CD4-positive, alpha-beta memory T cell (primary cell): ENCODE measurements around the gene PLD1. TPM values are rescaled to one million over a fixed set of nuclear protein-coding genes. Genes with fewer than 3 reads are reported as not detected.

ENCODE experiments used
- CTCF ChIA-PET: fragments of 350-600 bp; sonication (Branson Sonifier 250); formaldehyde crosslinking; loops from one replicate; lab custom pipeline; 2021; ENCODE audit warnings: inconsistent platforms; ENCODE audit not compliant: partially characterized antibody; lab: Charles Lee
- POLR2A ChIA-PET: fragments of 350-600 bp; sonication (Branson Sonifier 250); formaldehyde crosslinking; loops from one replicate; lab custom pipeline; 2021; ENCODE audit not compliant: partially characterized antibody; lab: Charles Lee
- DNase-seq, 5 donors: peaks; one replicate each; pipeline versions ENCODE4 v3.0.0 to v3.0.0-alpha.2; 2020 to 2022; ENCODE audit warnings: mixed read lengths in 1 of 5
- H3K27ac ChIP-seq: one replicate; pipeline ENCODE4 v1.7.0; 2013; ENCODE audit warnings: low read depth, low read length
- H3K27me3 ChIP-seq: 2 replicates; pipeline ENCODE4 v1.7.0; 2013; ENCODE audit warnings: mild to moderate bottlenecking, low read length, moderate library complexity; ENCODE audit not compliant: insufficient read depth
- H3K36me3 ChIP-seq: 2 replicates; pipeline ENCODE4 v1.7.0; 2013; ENCODE audit warnings: mild to moderate bottlenecking, low read length, moderate library complexity; ENCODE audit not compliant: insufficient read depth
- H3K4me1 ChIP-seq: 2 replicates; pipeline ENCODE4 v1.7.0; 2013; ENCODE audit warnings: mild to moderate bottlenecking, low read length, moderate library complexity; ENCODE audit not compliant: insufficient read depth
- H3K4me3 ChIP-seq, 2 donors: one replicate each; pipeline ENCODE4 v1.7.0; 2013; ENCODE audit warnings: low read length in 2 of 2, mild to moderate bottlenecking in 1 of 2
- H3K9me3 ChIP-seq, 2 donors: one replicate each; pipeline ENCODE4 v1.7.0; 2013; ENCODE audit warnings: low read length in 2 of 2, control low read depth in 1 of 2; ENCODE audit not compliant: control insufficient read depth in 1 of 2
- H3K27ac Mint-ChIP-seq, 7 donors: one replicate each; pipeline ENCODE4 v1.8.0; 2020 to 2021; ENCODE audit warnings: mixed read lengths in 7 of 7, mild to moderate bottlenecking in 6 of 7, inconsistent platforms in 3 of 7, moderate library complexity in 3 of 7
- H3K27me3 Mint-ChIP-seq, 2 donors: one replicate each; pipeline ENCODE4 v1.8.0; 2020 to 2021; ENCODE audit warnings: mixed read lengths in 2 of 2
- H3K36me3 Mint-ChIP-seq, 2 donors: one replicate each; pipeline ENCODE4 v1.8.0; 2020 to 2021; ENCODE audit warnings: mixed read lengths in 2 of 2, inconsistent platforms in 1 of 2, mild to moderate bottlenecking in 1 of 2
- H3K4me1 Mint-ChIP-seq, 4 donors: one replicate each; pipeline ENCODE4 v1.8.0; 2020 to 2021; ENCODE audit warnings: mixed read lengths in 4 of 4, mild to moderate bottlenecking in 1 of 4
- H3K4me3 Mint-ChIP-seq, 8 donors: one replicate each; pipeline ENCODE4 v1.8.0; 2020 to 2021; ENCODE audit warnings: mixed read lengths in 8 of 8, mild to moderate bottlenecking in 7 of 8, moderate library complexity in 6 of 8, inconsistent platforms in 3 of 8
- H3K9me3 Mint-ChIP-seq, 8 donors: one replicate each; pipeline ENCODE4 v1.8.0; 2020 to 2021; ENCODE audit warnings: mixed read lengths in 8 of 8, mild to moderate bottlenecking in 5 of 8, inconsistent platforms in 3 of 8, moderate library complexity in 1 of 8
- intact Hi-C: fragments of 100-400 bp; cut with micrococcal nuclease; formaldehyde crosslinking; loops from one replicate; pipeline ENCODE4 v1.15.1; 2023
- polyA plus RNA-seq, 2 donors: library from polyadenylated mRNA; unstranded; fragments of 300-500 nt; fragmentation: Illumina TruSeq; gene quantifications; one replicate each; pipeline ENCODE4 v1.2.3, GENCODE V29; 2021
- total RNA-seq, 2 experiments: library from RNA; stranded (reverse); gene quantifications; one replicate each; pipeline ENCODE4 v1.2.3, GENCODE V29; 2021

The PLD1 gene
- total and polyA plus RNA-seq, 4 experiments from 2014 or later, result 1.2 to 2.0 (median 1.3) TPM; not detected in 1

DNA sequence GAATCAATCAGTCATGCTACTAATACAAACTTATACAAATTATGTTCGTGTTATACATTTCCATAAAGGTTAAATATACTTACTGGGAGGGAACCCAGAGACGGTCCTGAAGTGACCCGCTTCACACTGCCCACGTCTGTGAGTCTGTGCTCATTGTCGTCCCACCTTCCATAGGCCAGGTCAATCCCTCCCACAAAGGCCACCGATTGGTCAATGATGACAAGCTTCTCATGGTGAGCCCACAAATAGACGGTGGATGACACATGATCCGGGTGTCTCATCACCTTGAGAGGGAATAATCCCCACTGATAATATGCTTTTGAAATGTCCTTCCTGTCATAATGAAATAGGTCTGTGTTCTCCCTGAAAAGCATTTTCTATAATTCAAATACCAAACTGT, 121.7 kb downstream of the PLD1 start:
- POLR2A ChIA-PET, result no interaction called here
- Mint-ChIP-seq H3K27me3 (peaks cover 5 to 11% of the 10 kb centered on the region in 2 donors), H3K36me3 (no peaks in the 10 kb centered on the region), H3K27ac (no peak overlapping the region), H3K4me1 (peaks cover 0 to 7% (median 4%) of the 10 kb centered on the region in 4 donors), H3K4me3 (no peak overlapping the region), H3K9me3 (peaks cover 0 to 2% (median 0%) of the 10 kb centered on the region in 8 donors)
- Histone ChIP-seq H3K4me1 (no peaks in the 10 kb centered on the region), H3K4me3 (no peak overlapping the region), H3K27me3 (no peaks in the 10 kb centered on the region), H3K9me3 (no peaks in the 10 kb centered on the region), H3K27ac (no peak overlapping the region), H3K36me3 (no peaks in the 10 kb centered on the region)
- intact Hi-C loops, result no loop called here
- CTCF ChIA-PET, result interaction anchor here (1.2 kb wide), 1 partner anchor 16 kb away, joined by 4 read pairs; no protein-coding TSS in a partner anchor
- DNase-seq, result no peak

DNA sequence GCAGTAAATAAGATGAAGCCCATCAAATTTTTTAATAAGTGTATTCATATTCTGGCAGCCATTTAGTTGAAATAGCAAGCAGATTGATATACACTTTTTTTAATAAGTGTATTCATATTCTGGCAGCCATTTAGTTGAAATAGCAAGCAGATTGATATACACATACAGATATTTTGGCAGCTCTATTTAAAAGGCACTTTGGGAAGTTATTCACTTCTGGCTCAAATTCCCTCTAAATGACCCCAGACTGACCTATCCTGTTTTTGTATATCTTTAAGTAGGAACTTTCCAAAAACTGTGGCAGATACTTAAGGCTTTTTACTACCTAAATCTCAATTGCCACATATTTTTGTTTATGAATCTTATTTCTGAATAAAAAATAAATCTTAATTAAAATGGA, 122.3 kb downstream of the PLD1 start:
- Histone ChIP-seq H3K9me3 (no peaks in the 10 kb centered on the region), H3K36me3 (no peaks in the 10 kb centered on the region), H3K27ac (no peak overlapping the region), H3K27me3 (no peaks in the 10 kb centered on the region), H3K4me3 (no peak overlapping the region), H3K4me1 (no peaks in the 10 kb centered on the region)
- intact Hi-C loops, result no loop called here
- no peak for DNase-seq
- H3K27ac Mint-ChIP-seq, result no peak overlapping the region
- peaks cover 5 to 13% of the 10 kb centered on the region in 2 donors for H3K27me3 Mint-ChIP-seq
- H3K4me3 Mint-ChIP-seq, result no peak overlapping the region
- CTCF ChIA-PET, result interaction anchor here (1.2 kb wide), 1 partner anchor 10 kb away, joined by 3 read pairs; no protein-coding TSS in a partner anchor
- H3K9me3 Mint-ChIP-seq, result peaks cover 0 to 2% (median 0%) of the 10 kb centered on the region in 8 donors
- POLR2A ChIA-PET, result no interaction called here
- H3K4me1 Mint-ChIP-seq, result peaks cover 0 to 7% (median 4%) of the 10 kb centered on the region in 4 donors
- no peaks in the 10 kb centered on the region for H3K36me3 Mint-ChIP-seq

DNA sequence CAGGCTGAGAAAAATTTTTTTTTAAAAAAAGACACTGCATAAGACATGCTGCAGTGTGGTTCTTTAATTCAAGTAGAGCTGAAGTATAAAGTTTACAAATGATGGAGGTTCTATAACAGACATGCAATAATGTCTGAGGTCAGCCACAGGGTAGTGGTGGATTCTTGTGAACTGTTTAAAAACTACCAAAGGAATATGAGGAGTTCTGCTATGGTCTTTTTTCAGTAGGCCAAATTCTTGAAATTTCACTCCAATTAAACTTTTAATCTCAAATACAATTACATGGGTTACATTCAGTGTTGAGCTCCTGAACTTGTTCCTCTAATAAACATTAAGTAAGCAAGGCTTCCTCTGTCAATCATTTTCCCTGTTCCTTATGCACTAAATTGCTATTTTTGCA, 122.7 kb downstream of the PLD1 start:
- no peaks in the 10 kb centered on the region for H3K36me3 ChIP-seq
- H3K27ac Mint-ChIP-seq, result no peak overlapping the region
- intact Hi-C loops, result no loop called here

DNA sequence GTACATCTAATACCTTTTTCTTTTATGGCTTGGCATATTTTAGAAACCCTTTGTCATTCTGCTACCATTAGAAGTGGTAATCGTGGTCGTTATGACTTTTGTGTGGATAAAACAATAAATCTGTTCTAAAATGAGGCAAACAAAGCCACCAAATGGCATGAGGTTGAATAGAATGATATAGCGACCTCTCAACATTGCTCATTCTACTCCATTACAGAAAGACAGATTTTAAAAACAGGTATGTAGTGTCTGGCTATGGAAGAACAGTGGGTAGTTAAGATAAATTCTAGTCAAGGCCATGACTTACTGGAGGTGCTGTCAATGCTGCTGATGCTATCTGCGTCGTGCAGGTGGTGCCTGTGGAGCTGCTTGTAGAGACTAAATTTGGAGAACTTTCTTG, 123.2 kb downstream of the PLD1 start:
- Mint-ChIP-seq H3K27me3 (peaks cover 5 to 14% of the 10 kb centered on the region in 2 donors), H3K9me3 (peaks cover 0 to 2% (median 0%) of the 10 kb centered on the region in 8 donors), H3K4me3 (no peak overlapping the region), H3K4me1 (peaks cover 0 to 7% (median 4%) of the 10 kb centered on the region in 4 donors), H3K36me3 (no peaks in the 10 kb centered on the region), H3K27ac (no peak overlapping the region)
- ChIA-PET CTCF (interaction anchor here (1.2 kb wide), 1 partner anchor 9 kb away, joined by 3 read pairs; no protein-coding TSS in a partner anchor), POLR2A (no interaction called here)
- intact Hi-C loops, result no loop called here
- Histone ChIP-seq H3K4me1 (no peaks in the 10 kb centered on the region), H3K4me3 (no peak overlapping the region), H3K27ac (no peak overlapping the region), H3K9me3 (no peaks in the 10 kb centered on the region), H3K27me3 (no peaks in the 10 kb centered on the region), H3K36me3 (no peaks in the 10 kb centered on the region)
- no peak for DNase-seq

More for the DNA sequence above, 122.7 kb downstream of the PLD1 start:
- H3K27ac ChIP-seq, result no peak overlapping the region
- no peaks in the 10 kb centered on the region for H3K27me3 ChIP-seq
- ChIA-PET CTCF (interaction anchor here (1.2 kb wide), 1 partner anchor 10 kb away, joined by 3 read pairs; no protein-coding TSS in a partner anchor), POLR2A (no interaction called here)
- no peak overlapping the region for H3K4me3 Mint-ChIP-seq
- H3K4me3 ChIP-seq, result no peak overlapping the region
- H3K27me3 Mint-ChIP-seq, result peaks cover 5 to 14% of the 10 kb centered on the region in 2 donors
- H3K36me3 Mint-ChIP-seq, result no peaks in the 10 kb centered on the region
- no peaks in the 10 kb centered on the region for H3K4me1 ChIP-seq
- DNase-seq, result no peak
- H3K9me3 Mint-ChIP-seq, result peaks cover 0 to 2% (median 0%) of the 10 kb centered on the region in 8 donors
- no peaks in the 10 kb centered on the region for H3K9me3 ChIP-seq
- H3K4me1 Mint-ChIP-seq, result peaks cover 0 to 7% (median 4%) of the 10 kb centered on the region in 4 donors

DNA sequence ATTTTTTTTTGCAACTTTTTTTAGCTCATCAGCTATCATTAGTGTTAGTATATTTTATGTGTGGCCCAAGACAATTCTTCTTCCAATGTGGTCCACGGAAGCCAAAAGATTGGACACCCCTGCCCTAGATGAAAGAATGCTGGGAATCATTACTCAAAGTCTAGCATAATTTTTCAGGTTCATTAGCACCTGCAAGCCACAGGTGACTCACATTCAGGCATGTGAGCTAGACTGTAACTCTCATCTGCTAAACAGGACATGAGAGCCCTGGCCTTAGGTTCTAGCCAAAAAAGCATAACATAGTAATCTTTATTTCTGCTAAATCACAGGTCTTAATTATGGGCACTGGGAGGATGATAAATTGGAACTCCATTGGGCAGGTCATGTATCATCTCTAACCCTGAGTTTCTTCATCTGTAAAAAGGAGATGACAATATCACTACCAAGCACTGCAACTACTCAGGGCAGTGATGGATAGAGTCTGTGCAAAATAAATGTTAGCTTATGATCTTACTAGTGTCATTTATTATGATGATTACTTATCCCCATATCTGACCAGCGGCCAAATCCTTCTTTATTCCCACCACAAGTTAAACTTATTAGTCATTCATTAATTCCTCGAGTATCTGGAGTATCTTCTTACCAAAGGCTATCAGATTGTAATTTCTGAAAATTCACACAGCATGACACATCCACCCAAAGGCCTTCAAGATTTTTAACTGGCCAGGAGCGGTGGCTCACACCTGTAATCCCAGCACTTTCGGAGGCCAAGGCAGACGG, 125.0 kb downstream of the PLD1 start:
- no peak for DNase-seq
- H3K4me3 ChIP-seq, result no peak overlapping the region
- Mint-ChIP-seq H3K27me3 (peaks cover 8 to 12% of the 10 kb centered on the region in 2 donors), H3K4me1 (peaks cover 0 to 2% (median 2%) of the 10 kb centered on the region in 4 donors), H3K27ac (no peak overlapping the region), H3K9me3 (peaks cover 0 to under 1% (median 0%) of the 10 kb centered on the region in 8 donors), H3K36me3 (no peaks in the 10 kb centered on the region), H3K4me3 (no peak overlapping the region)
- intact Hi-C loops, result no loop called here
- no peak overlapping the region for H3K27ac ChIP-seq
- POLR2A ChIA-PET, result no interaction called here
- H3K27me3 ChIP-seq, result no peaks in the 10 kb centered on the region
- CTCF ChIA-PET, result no interaction called here
- H3K9me3 ChIP-seq, result no peaks in the 10 kb centered on the region
- no peaks in the 10 kb centered on the region for H3K4me1 ChIP-seq
- H3K36me3 ChIP-seq, result no peaks in the 10 kb centered on the region

DNA sequence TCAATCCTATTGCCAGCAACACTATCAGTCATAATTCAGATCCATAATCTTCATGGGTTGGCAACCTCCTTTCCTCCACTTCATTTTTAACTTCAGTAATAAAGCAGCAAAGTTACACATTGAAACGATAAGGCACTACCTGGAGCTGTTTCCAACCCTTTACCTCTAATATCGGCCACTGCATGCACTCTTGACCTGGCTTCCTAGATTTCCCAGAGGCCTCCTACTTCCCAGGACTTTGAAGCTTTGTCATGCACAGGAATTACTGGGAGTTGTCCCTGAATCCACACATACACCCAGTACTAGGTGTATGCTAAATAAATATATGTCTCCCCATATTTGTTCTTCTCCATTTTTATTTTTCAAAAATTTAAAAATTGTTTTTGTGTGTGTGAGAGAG, 126.1 kb downstream of the PLD1 start:
- no peaks in the 10 kb centered on the region for H3K27me3 ChIP-seq
- H3K36me3 ChIP-seq, result no peaks in the 10 kb centered on the region
- intact Hi-C loops, result no loop called here
- Mint-ChIP-seq H3K9me3 (no peaks in the 10 kb centered on the region), H3K27ac (no peak overlapping the region), H3K27me3 (peaks cover 8 to 12% of the 10 kb centered on the region in 2 donors), H3K36me3 (no peaks in the 10 kb centered on the region), H3K4me1 (no peaks in the 10 kb centered on the region), H3K4me3 (no peak overlapping the region)
- no peak overlapping the region for H3K27ac ChIP-seq
- H3K4me3 ChIP-seq, result no peak overlapping the region
- no peaks in the 10 kb centered on the region for H3K9me3 ChIP-seq
- H3K4me1 ChIP-seq, result no peaks in the 10 kb centered on the region
- DNase-seq, result no peak
- CTCF ChIA-PET, result no interaction called here
- POLR2A ChIA-PET, result no interaction called here

DNA sequence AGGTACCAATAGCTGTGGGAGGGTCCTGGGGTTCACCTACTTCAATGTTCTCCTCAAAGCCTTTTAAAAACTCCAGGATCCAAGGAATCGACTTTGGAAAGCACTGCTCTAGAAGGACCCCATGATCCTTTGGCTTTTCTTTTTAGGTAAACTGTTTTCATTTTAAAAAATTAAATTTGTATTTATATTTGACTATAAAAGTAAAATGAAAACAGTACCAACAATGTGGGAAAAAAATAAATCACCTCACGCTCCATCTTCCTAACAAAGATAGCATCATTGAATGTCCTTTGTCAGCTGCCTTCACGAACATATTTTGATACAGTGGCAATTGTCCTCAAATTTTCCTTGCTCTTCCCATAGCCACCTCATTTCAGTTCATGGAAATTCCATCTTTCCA, 127.5 kb downstream of the PLD1 start:
- Histone ChIP-seq H3K27me3 (no peaks in the 10 kb centered on the region), H3K36me3 (no peaks in the 10 kb centered on the region), H3K9me3 (no peaks in the 10 kb centered on the region), H3K4me1 (no peaks in the 10 kb centered on the region), H3K27ac (no peak overlapping the region), H3K4me3 (no peak overlapping the region)
- Mint-ChIP-seq H3K4me1 (no peaks in the 10 kb centered on the region), H3K27ac (no peak overlapping the region), H3K4me3 (no peak overlapping the region), H3K9me3 (no peaks in the 10 kb centered on the region), H3K27me3 (peaks cover 8 to 12% of the 10 kb centered on the region in 2 donors), H3K36me3 (no peaks in the 10 kb centered on the region)
- no peak for DNase-seq
- ChIA-PET POLR2A (no interaction called here), CTCF (no interaction called here)
- intact Hi-C loops, result no loop called here
